ENCODE data around the gene EIF4E2.

DNA sequence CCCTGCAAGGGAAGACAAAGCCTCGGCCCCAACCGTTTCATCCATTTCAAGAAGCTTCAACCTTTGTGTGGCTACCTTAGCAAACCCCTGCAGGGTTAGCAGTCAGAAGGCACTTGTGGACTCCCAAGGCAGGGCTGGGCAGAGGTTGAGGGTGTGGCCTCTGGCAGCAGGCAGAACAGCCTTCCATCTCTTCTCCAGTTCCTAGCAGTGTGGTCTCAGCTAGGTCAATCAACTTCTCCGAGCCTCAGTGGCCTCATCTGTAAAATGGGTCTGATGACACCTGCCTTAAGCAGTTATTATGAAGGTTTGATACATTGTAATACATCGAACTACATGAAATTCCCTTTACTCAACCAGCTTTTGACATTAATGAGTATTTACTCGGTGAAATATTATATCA, 37.1 kb upstream of the EIF4E2 start:
- TF ChIP-seq, protein P1, sequence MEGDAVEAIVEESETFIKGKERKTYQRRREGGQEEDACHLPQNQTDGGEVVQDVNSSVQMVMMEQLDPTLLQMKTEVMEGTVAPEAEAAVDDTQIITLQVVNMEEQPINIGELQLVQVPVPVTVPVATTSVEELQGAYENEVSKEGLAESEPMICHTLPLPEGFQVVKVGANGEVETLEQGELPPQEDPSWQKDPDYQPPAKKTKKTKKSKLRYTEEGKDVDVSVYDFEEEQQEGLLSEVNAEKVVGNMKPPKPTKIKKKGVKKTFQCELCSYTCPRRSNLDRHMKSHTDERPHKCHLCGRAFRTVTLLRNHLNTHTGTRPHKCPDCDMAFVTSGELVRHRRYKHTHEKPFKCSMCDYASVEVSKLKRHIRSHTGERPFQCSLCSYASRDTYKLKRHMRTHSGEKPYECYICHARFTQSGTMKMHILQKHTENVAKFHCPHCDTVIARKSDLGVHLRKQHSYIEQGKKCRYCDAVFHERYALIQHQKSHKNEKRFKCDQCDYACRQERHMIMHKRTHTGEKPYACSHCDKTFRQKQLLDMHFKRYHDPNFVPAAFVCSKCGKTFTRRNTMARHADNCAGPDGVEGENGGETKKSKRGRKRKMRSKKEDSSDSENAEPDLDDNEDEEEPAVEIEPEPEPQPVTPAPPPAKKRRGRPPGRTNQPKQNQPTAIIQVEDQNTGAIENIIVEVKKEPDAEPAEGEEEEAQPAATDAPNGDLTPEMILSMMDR (IDR thresholded peaks at IDR 0.05) = no peak
- TF ChIP-seq POLR2A (IDR thresholded peaks at IDR 0.05) (no peak), EP300 (IDR thresholded peaks at IDR 0.05) (no peak)

Data from ovary (tissue), 3 donors.